HG03045 (cell line): Measurements from ENCODE around the gene GPHB5.
"Not testable (repeated sequence)": the region's sequence is repeated elsewhere in the genome, so short reads cannot be mapped to it uniquely, and the experiment has no call there.

Experiments used
- ATAC-seq: cut with Tn5 transposase; IDR thresholded peaks from one replicate; pipeline ENCODE4 v1.9.1; 2021; ENCODE audit warnings: mild to moderate bottlenecking, moderate library complexity; ENCODE audit not compliant: unreplicated experiment

GPHB5 gene

GRCh38 chr14:63296060-63296563 is 22.6 kb downstream of the GPHB5 start:
- no peak for ATAC-seq

GRCh38 chr14:63295231-63295685 is 23.5 kb downstream of the GPHB5 start:
- no peak for ATAC-seq

- no peak for ATAC-seq
These were observed 25.9 kb downstream of the GPHB5 start for GRCh38 chr14:63292805-63293204.

- no peak for ATAC-seq
These were observed 27.8 kb downstream of the GPHB5 start for GRCh38 chr14:63290741-63291430.

- no peak for ATAC-seq
These were observed 29.9 kb downstream of the GPHB5 start for GRCh38 chr14:63288853-63289252.

- no peak for ATAC-seq
These were observed 30.9 kb downstream of the GPHB5 start for GRCh38 chr14:63287666-63288483.

GRCh38 chr14:63286071-63286470 is 32.7 kb downstream of the GPHB5 start:
- ATAC-seq: no peak

- ATAC-seq: no peak
These were observed 34.9 kb downstream of the GPHB5 start for GRCh38 chr14:63283884-63284248.

- ATAC-seq: no peak
These were observed 35.5 kb downstream of the GPHB5 start for GRCh38 chr14:63282997-63283883.

- not testable (repeated sequence) for ATAC-seq
These were observed 38.8 kb downstream of the GPHB5 start for GRCh38 chr14:63279933-63280332.

GRCh38 chr14:63277591-63278183 is 41.0 kb downstream of the GPHB5 start:
- no peak for ATAC-seq

GRCh38 chr14:63276492-63277342 is 42.0 kb downstream of the GPHB5 start:
- ATAC-seq: no peak

- ATAC-seq: no peak
These were observed 42.7 kb downstream of the GPHB5 start for GRCh38 chr14:63276016-63276415.

- ATAC-seq: no peak
These were observed 43.1 kb downstream of the GPHB5 start for GRCh38 chr14:63275611-63276010.

- ATAC-seq: no peak
These were observed 44.7 kb downstream of the GPHB5 start for GRCh38 chr14:63273717-63274655.

- ATAC-seq: no peak
These were observed 45.6 kb downstream of the GPHB5 start for GRCh38 chr14:63273129-63273528.

- ATAC-seq: no peak
These were observed 49.0 kb downstream of the GPHB5 start for GRCh38 chr14:63269561-63270225.

- no peak for ATAC-seq
These were observed 50.0 kb downstream of the GPHB5 start for GRCh38 chr14:63268771-63269170.
